Hepatocyte (in vitro differentiated cells): Measurements from ENCODE around the gene RSU1. TPM values are rescaled to one million over a fixed set of nuclear protein-coding genes. Genes with fewer than 3 reads are reported as not detected.

Experiments
- DNase-seq: peaks from one replicate; pipeline ENCODE4 v3.0.0-alpha.2; 2016; ENCODE audit warnings: low spot score
- H2AFZ ChIP-seq: fragments of 200-600 bp; sonication (generic); 2 replicates; pipeline ENCODE4 v1.6.0; 2016; ENCODE audit warnings: antibody characterized with exemption, mild to moderate bottlenecking
- H3K27ac ChIP-seq: fragments of 200-600 bp; sonication (generic); 2 replicates; pipeline ENCODE4 v1.5.1; 2016; ENCODE audit warnings: mild to moderate bottlenecking
- H3K27me3 ChIP-seq: fragments of 200-600 bp; sonication (generic); 2 replicates; pipeline ENCODE4 v1.6.1; 2016
- H3K36me3 ChIP-seq: fragments of 200-600 bp; sonication (generic); replicated peaks from 2 replicates; pipeline ENCODE4 v1.5.1; 2016; ENCODE audit warnings: low read depth; ENCODE audit not compliant: insufficient read depth
- H3K4me1 ChIP-seq: fragments of 200-600 bp; sonication (generic); 2 replicates; pipeline ENCODE4 v1.5.1; 2016; ENCODE audit warnings: mild to moderate bottlenecking, moderate library complexity; ENCODE audit not compliant: insufficient read depth
- H3K4me2 ChIP-seq: fragments of 200-600 bp; sonication (generic); 2 replicates; pipeline ENCODE4 v1.6.0; 2016
- H3K4me3 ChIP-seq: fragments of 200-600 bp; sonication (generic); 2 replicates; pipeline ENCODE4 v1.5.1; 2016; ENCODE audit warnings: mild to moderate bottlenecking
- H3K79me2 ChIP-seq: fragments of 200-600 bp; sonication (generic); 2 replicates; pipeline ENCODE4 v1.6.0; 2017; ENCODE audit warnings: mild to moderate bottlenecking
- H3K9me2 ChIP-seq: fragments of 200-600 bp; sonication (generic); replicated peaks from 2 replicates; pipeline ENCODE4 v1.6.0; 2017; ENCODE audit warnings: mild to moderate bottlenecking; ENCODE audit not compliant: insufficient read depth
- H3K9me3 ChIP-seq: fragments of 200-600 bp; sonication (generic); 2 replicates; pipeline ENCODE4 v1.5.1; 2016; ENCODE audit warnings: low read depth, mild to moderate bottlenecking
- H4K20me1 ChIP-seq: fragments of 200-600 bp; sonication (generic); 2 replicates; pipeline ENCODE4 v1.6.0; 2016; ENCODE audit warnings: mild to moderate bottlenecking; ENCODE audit not compliant: insufficient read depth, poor library complexity, severe bottlenecking
- CTCF ChIP-seq: fragments of 200-600 bp; sonication (generic); IDR thresholded peaks from 2 replicates; pipeline ENCODE4 v1.5.1; 2016; ENCODE audit warnings: antibody characterized with exemption, mild to moderate bottlenecking; ENCODE audit not compliant: poor library complexity
- EZH2 ChIP-seq: fragments of 200-600 bp; sonication (generic); IDR thresholded peaks from 2 replicates; pipeline ENCODE4 v1.6.1; 2016; ENCODE audit warnings: antibody characterized with exemption, mild to moderate bottlenecking, borderline replicate concordance
- EZH2phosphoT487 ChIP-seq: fragments of 200-600 bp; sonication (generic); IDR thresholded peaks from one replicate; pipeline ENCODE4 v1.6.1; 2018; ENCODE audit warnings: antibody characterized with exemption, mild to moderate bottlenecking, low read depth, moderate library complexity; ENCODE audit not compliant: unreplicated experiment, severe bottlenecking
- WGBS: methylation state at CpG from one replicate; pipeline ENCODE4 v1.1.6; 2016; ENCODE audit warnings: low lambda C conversion rate; ENCODE audit errors: missing lambda C conversion rate; 5-methylcytosine and 5-hydroxymethylcytosine counted together
- polyA plus RNA-seq: library from polyadenylated mRNA; unstranded; fragments of >200 nt; fragmentation: Nextera tagmentation; extraction: Ambion mirVana; gene quantifications from 2 replicates; pipeline ENCODE4 v1.2.1, GENCODE V29; 2016
- total RNA-seq: library from RNA; depleted of rRNA; stranded (reverse); fragments of >200 nt; gene quantifications from 2 replicates; pipeline ENCODE4 v1.2.3, GENCODE V29; 2014

The RSU1 gene
- total and polyA plus RNA-seq, 2 experiments from 2014 or later: 37.0 to 52.3 TPM

- no peak overlapping the region for H3K4me2 ChIP-seq
- H3K4me1 ChIP-seq: no peaks in the 10 kb centered on the region
- H3K27ac ChIP-seq: no peak overlapping the region
- no peak for TF ChIP-seq EZH2phosphoT487
- TF ChIP-seq CTCF: no peak
- TF ChIP-seq EZH2: no peak
- no peaks in the 10 kb centered on the region for H3K27me3 ChIP-seq
- WGBS: 92% methylated on average over 3 of the region's 3 CpGs
- H3K36me3 ChIP-seq: no peaks in the 10 kb centered on the region
- H3K79me2 ChIP-seq: no peaks in the 10 kb centered on the region
- H3K4me3 ChIP-seq: no peak overlapping the region
- no peaks in the 10 kb centered on the region for H4K20me1 ChIP-seq
- no peak for DNase-seq
- no peaks in the 10 kb centered on the region for H3K9me2 ChIP-seq
- H2AFZ ChIP-seq: no peak overlapping the region
- no peaks in the 10 kb centered on the region for H3K9me3 ChIP-seq
Observed at GRCh38 chr10:16750461-16750860, 66.8 kb downstream of the RSU1 start.

DNA sequence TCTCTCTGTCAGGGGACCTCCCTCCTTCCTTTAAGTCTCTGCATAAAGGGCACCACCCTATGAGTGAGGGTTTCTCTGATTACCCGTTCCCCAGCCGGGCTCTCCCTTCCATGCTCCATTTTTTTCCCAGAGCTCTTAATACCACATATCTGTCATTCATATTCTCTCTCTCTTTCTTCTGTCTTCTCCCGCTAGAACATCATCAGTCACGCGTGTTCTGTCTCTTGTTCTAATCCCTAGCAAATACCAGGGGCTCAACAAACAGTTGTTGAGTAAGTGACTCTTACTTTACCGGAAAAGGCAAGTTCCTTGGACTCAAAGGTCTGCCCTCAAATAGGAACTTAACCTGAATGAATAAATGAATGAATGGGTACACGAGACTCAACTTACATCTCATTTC is 68.5 kb downstream of the RSU1 start:
- Histone ChIP-seq H3K9me3 (no peaks in the 10 kb centered on the region), H3K4me2 (no peak overlapping the region), H3K4me1 (no peaks in the 10 kb centered on the region), H4K20me1 (no peaks in the 10 kb centered on the region), H2AFZ (no peak overlapping the region), H3K4me3 (no peak overlapping the region), H3K27me3 (no peaks in the 10 kb centered on the region), H3K36me3 (no peaks in the 10 kb centered on the region), H3K79me2 (no peaks in the 10 kb centered on the region), H3K27ac (no peak overlapping the region), H3K9me2 (no peaks in the 10 kb centered on the region)
- no peak for TF ChIP-seq CTCF
- no peak for TF ChIP-seq EZH2phosphoT487
- TF ChIP-seq EZH2: no peak
- no peak for DNase-seq
- 90% methylated on average over 7 of the region's 7 CpGs for WGBS

DNA sequence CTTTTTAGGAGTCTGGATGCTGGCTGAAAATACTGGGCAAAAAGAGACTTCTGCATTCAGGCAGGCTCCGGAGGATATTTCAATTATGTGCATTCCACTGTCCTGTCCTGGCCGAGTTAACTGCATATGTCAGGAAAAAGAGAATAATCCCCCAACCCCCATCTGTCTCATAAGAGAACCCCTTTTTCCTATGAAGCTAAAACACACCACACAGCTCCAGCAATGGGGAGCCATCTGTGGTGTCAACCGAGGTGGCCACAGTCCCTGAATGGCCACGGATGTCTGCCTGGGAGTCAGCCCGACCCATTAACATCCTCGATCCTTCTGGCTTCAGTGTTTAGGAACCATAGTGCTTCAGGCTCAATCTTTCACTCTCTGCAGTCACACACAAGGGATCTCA is 70.4 kb downstream of the RSU1 start:
- Histone ChIP-seq H2AFZ (no peak overlapping the region), H3K4me3 (no peak overlapping the region), H3K9me2 (no peaks in the 10 kb centered on the region), H4K20me1 (no peaks in the 10 kb centered on the region), H3K27me3 (no peaks in the 10 kb centered on the region), H3K36me3 (no peaks in the 10 kb centered on the region), H3K9me3 (no peaks in the 10 kb centered on the region), H3K79me2 (no peaks in the 10 kb centered on the region), H3K4me2 (no peak overlapping the region), H3K4me1 (no peaks in the 10 kb centered on the region), H3K27ac (no peak overlapping the region)
- 74% methylated on average over 6 of the region's 6 CpGs for WGBS
- DNase-seq: no peak
- TF ChIP-seq EZH2: no peak
- TF ChIP-seq EZH2phosphoT487: no peak
- TF ChIP-seq CTCF: no peak

DNA sequence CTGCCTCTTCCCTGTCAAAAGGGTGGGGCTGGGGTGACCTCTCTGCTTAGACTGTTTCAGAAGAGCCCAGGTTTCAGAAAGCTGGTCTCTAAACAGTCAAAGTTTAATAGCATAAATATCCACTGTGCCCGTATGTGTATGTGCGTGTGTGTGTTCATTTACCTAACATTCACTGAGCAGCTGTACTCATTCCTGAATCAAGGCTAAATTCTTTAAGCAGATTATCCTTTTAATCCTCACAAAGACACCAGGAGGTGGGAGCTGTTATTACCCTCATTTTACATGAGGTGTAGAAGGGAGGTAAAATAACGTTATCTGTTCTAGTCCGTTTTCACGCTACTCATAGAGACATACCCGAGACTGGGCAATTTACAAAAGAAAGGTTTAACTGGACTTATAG is 72.2 kb downstream of the RSU1 start:
- Histone ChIP-seq H3K4me1 (no peaks in the 10 kb centered on the region), H3K27me3 (no peaks in the 10 kb centered on the region), H3K27ac (no peak overlapping the region), H3K9me3 (no peaks in the 10 kb centered on the region), H3K79me2 (no peaks in the 10 kb centered on the region), H3K4me3 (no peak overlapping the region), H3K36me3 (no peaks in the 10 kb centered on the region), H3K4me2 (no peak overlapping the region), H2AFZ (no peak overlapping the region), H4K20me1 (no peaks in the 10 kb centered on the region), H3K9me2 (no peaks in the 10 kb centered on the region)
- DNase-seq: no peak
- TF ChIP-seq EZH2: no peak
- no peak for TF ChIP-seq EZH2phosphoT487
- no peak for TF ChIP-seq CTCF
- 85% methylated on average over 6 of the region's 6 CpGs for WGBS
